Fibroblast of skin of right biceps (primary cell): ENCODE results near the gene TNFSF10.
"Not testable (repeated sequence)": the region's sequence is repeated elsewhere in the genome, so short reads cannot be mapped to it uniquely, and the experiment has no call there.

Experiments used
- DNase-seq: peaks from one replicate; pipeline ENCODE4 v3.0.0-alpha.2; 2013

TNFSF10 gene

GRCh38 chr3:172543884-172544283 is 20.7 kb upstream of the TNFSF10 start:
- DNase-seq = no peak

GRCh38 chr3:172543419-172543818 is 20.2 kb upstream of the TNFSF10 start:
- no peak for DNase-seq

- no peak for DNase-seq
Observed at GRCh38 chr3:172542999-172543398, 19.8 kb upstream of the TNFSF10 start.

GRCh38 chr3:172541945-172542488 is 18.8 kb upstream of the TNFSF10 start:
- no peak for DNase-seq

- DNase-seq = no peak
Observed at GRCh38 chr3:172540049-172540448, 16.8 kb upstream of the TNFSF10 start.

GRCh38 chr3:172539273-172539672 is 16.0 kb upstream of the TNFSF10 start:
- no peak for DNase-seq

- DNase-seq = no peak
Observed at GRCh38 chr3:172538368-172539151, 15.3 kb upstream of the TNFSF10 start.

GRCh38 chr3:172537507-172538158 is 14.4 kb upstream of the TNFSF10 start:
- no peak for DNase-seq

GRCh38 chr3:172536993-172537419 is 13.8 kb upstream of the TNFSF10 start:
- no peak for DNase-seq

- no peak for DNase-seq
Observed at GRCh38 chr3:172536505-172536904, 13.3 kb upstream of the TNFSF10 start.

- DNase-seq = no peak
Observed at GRCh38 chr3:172530566-172530965, 7.3 kb upstream of the TNFSF10 start.

GRCh38 chr3:172530101-172530561 is 6.9 kb upstream of the TNFSF10 start:
- no peak for DNase-seq

- no peak for DNase-seq
Observed at GRCh38 chr3:172528677-172529076, 5.4 kb upstream of the TNFSF10 start.

GRCh38 chr3:172527306-172527705 is 4.1 kb upstream of the TNFSF10 start:
- no peak for DNase-seq

GRCh38 chr3:172525116-172525613 is 1.9 kb upstream of the TNFSF10 start:
- DNase-seq = no peak

GRCh38 chr3:172524611-172525010 is 1.4 kb upstream of the TNFSF10 start:
- DNase-seq = peak; percentile 63

- DNase-seq = not testable (repeated sequence)
Observed at GRCh38 chr3:172521837-172522726, 1.1 kb downstream of the TNFSF10 start.

- peak; percentile 89 for DNase-seq
Observed at GRCh38 chr3:172520301-172520831, 2.9 kb downstream of the TNFSF10 start.

- no peak for DNase-seq
Observed at GRCh38 chr3:172519740-172520139, 3.5 kb downstream of the TNFSF10 start.

GRCh38 chr3:172518929-172519640 is 4.1 kb downstream of the TNFSF10 start:
- no peak for DNase-seq

- DNase-seq = peak; percentile 62
Observed at GRCh38 chr3:172517859-172518466, 5.3 kb downstream of the TNFSF10 start.
